HL-60 (cell line): ENCODE data around the gene TMEM184A.

Source experiments
- DNase-seq, 2 experiments: peaks; one replicate each; pipeline ENCODE4 v3.0.0-alpha.2; 2010 to 2020; ENCODE audit warnings: low read depth in 1 of 2, low spot score in 1 of 2
- H3K27ac ChIP-seq: fragments of 250-450 bp; sonication (Bioruptor Pico); replicated peaks from 2 replicates; pipeline ENCODE4 v1.5.1; 2020; ENCODE audit warnings: mild to moderate bottlenecking, moderate library complexity
- H3K27me3 ChIP-seq: fragments of 250-450 bp; sonication (Bioruptor Pico); 2 replicates; pipeline ENCODE4 v1.5.1; 2021; ENCODE audit warnings: mild to moderate bottlenecking, moderate library complexity; ENCODE audit not compliant: insufficient read depth, poor library complexity, severe bottlenecking
- H3K4me3 ChIP-seq: replicated peaks from 2 replicates; pipeline ENCODE4 v1.5.1; 2011; ENCODE audit warnings: mild to moderate bottlenecking, control low read depth, low read length; ENCODE audit not compliant: insufficient read depth
- GABPA ChIP-seq: IDR thresholded peaks from 2 replicates; pipeline ENCODE4 v1.6.1; 2012; ENCODE audit warnings: low read depth
- POLR2AphosphoS5 ChIP-seq: IDR thresholded peaks from 2 replicates; pipeline ENCODE4 v1.6.1; 2012; ENCODE audit warnings: low read depth
- SPI1 ChIP-seq: IDR thresholded peaks from 2 replicates; pipeline ENCODE4 v1.6.1; 2012; ENCODE audit warnings: low read depth, mild to moderate bottlenecking, borderline replicate concordance
- TF ChIP-seq, protein P1 (sequence below): IDR thresholded peaks from one replicate; pipeline ENCODE4 v1.5.1; 2011; ENCODE audit warnings: low read length, control low read depth, inconsistent platforms; ENCODE audit not compliant: insufficient read depth
- TF ChIP-seq, protein P2 (sequence below): IDR thresholded peaks from 2 replicates; pipeline ENCODE4 v1.6.1; 2012; ENCODE audit warnings: low read depth; ENCODE audit not compliant: insufficient replicate concordance

Gene TMEM184A

DNA sequence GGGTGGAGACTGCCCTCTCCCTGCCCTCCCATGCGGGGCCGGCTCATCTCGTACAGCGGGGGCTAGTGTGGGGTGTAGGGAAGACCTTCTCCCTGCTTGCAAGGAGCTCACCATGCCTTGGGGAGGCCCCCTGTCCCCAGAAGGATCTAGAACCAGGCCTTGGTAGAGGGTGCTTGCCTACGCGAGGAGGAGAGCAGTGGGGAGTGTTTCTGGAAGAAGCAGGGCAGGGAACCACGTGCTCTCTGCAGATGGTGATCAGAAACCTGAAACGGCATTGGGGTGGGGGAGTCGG, 22.8 kb downstream of the TMEM184A start:
- Histone ChIP-seq H3K4me3 (peak overlapping the region; percentile 68), H3K27ac (peak overlapping the region; percentile 91)

DNA sequence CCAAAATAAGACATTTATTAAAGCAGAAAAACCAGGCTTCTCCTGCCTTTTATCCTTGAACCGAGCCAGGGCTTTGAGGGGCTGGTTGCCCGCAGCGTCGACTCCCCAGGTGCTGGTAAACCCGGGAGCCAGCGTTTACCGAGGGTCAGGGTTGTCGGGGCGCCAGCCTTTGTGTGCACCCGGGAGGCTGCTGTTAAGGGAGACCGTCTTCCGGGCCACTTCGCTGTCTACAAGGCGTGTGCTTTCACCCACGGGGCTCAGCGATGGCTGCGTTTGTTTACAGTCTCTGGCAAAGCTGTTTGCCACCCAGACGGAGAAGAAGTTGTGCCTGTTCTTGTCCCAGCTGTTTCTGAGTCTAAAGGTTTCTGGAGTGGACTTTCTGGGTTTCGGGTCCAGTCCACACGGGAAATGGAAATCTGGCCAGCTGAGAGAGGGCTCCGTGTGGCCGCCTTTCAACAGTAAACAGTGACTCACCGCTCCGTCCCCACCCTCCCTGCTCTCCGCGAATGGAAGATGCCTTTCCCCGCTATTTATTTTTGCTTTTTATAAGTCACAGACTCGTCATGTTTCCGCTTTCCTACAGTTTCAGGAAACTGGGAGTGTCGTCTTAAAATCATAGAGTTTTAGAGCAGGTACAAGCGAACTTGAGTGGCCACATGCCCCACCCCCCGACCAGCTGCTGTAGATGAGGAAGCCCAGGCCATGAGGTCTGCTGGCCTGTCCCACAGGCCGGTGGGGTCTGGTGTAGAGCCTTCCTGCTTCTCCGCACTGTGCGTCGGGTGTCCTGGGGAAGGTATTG, 23.4 kb downstream of the TMEM184A start:
- peak overlapping the region; percentile 68 for H3K4me3 ChIP-seq
- peak overlapping the region; percentile 91 for H3K27ac ChIP-seq
- DNase-seq = peak; percentile 88 to 89
- no peaks in the 10 kb centered on the region for H3K27me3 ChIP-seq
- no peak for TF ChIP-seq POLR2AphosphoS5
- peak; percentile 49; the same call in 1 of the 2 replicates for TF ChIP-seq SPI1

More for the DNA sequence above, 22.8 kb downstream of the TMEM184A start:
- DNase-seq = no peak
- no peaks in the 10 kb centered on the region for H3K27me3 ChIP-seq
- TF ChIP-seq SPI1 (no peak), POLR2AphosphoS5 (no peak; the same call in 1 of the 2 replicates), GABPA (no peak)
- TF ChIP-seq, protein P1, sequence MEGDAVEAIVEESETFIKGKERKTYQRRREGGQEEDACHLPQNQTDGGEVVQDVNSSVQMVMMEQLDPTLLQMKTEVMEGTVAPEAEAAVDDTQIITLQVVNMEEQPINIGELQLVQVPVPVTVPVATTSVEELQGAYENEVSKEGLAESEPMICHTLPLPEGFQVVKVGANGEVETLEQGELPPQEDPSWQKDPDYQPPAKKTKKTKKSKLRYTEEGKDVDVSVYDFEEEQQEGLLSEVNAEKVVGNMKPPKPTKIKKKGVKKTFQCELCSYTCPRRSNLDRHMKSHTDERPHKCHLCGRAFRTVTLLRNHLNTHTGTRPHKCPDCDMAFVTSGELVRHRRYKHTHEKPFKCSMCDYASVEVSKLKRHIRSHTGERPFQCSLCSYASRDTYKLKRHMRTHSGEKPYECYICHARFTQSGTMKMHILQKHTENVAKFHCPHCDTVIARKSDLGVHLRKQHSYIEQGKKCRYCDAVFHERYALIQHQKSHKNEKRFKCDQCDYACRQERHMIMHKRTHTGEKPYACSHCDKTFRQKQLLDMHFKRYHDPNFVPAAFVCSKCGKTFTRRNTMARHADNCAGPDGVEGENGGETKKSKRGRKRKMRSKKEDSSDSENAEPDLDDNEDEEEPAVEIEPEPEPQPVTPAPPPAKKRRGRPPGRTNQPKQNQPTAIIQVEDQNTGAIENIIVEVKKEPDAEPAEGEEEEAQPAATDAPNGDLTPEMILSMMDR = no peak
- TF ChIP-seq, protein P2, sequence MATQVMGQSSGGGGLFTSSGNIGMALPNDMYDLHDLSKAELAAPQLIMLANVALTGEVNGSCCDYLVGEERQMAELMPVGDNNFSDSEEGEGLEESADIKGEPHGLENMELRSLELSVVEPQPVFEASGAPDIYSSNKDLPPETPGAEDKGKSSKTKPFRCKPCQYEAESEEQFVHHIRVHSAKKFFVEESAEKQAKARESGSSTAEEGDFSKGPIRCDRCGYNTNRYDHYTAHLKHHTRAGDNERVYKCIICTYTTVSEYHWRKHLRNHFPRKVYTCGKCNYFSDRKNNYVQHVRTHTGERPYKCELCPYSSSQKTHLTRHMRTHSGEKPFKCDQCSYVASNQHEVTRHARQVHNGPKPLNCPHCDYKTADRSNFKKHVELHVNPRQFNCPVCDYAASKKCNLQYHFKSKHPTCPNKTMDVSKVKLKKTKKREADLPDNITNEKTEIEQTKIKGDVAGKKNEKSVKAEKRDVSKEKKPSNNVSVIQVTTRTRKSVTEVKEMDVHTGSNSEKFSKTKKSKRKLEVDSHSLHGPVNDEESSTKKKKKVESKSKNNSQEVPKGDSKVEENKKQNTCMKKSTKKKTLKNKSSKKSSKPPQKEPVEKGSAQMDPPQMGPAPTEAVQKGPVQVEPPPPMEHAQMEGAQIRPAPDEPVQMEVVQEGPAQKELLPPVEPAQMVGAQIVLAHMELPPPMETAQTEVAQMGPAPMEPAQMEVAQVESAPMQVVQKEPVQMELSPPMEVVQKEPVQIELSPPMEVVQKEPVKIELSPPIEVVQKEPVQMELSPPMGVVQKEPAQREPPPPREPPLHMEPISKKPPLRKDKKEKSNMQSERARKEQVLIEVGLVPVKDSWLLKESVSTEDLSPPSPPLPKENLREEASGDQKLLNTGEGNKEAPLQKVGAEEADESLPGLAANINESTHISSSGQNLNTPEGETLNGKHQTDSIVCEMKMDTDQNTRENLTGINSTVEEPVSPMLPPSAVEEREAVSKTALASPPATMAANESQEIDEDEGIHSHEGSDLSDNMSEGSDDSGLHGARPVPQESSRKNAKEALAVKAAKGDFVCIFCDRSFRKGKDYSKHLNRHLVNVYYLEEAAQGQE = no peak

DNA sequence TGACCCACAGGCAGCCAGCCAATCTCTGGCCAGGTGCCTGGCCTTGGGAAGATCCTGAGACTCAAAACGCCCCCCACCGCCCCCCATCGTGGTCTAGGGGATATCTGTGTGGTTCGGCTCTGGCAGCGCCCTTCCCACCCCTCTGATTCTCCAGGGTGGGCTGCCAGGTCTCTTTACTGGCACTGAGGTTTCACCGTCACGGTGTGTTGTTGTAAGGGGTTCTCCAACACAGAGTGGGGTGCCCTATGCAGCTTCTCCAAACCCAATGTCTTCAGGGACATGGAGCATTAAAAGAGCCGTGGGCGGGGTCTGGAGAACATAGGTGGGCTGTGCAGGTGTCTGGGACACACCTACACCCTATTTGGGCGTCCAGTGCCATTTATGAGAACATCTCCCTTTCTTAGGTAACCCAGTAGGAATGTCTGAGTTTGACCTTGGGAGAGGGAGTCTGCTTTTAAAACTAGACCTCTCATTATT, 24.0 kb downstream of the TMEM184A start:
- DNase-seq = no peak
- no peak for TF ChIP-seq GABPA
- TF ChIP-seq POLR2AphosphoS5 = no peak
- Histone ChIP-seq H3K27ac (peak overlapping the region; percentile 91), H3K27me3 (no peaks in the 10 kb centered on the region), H3K4me3 (peak overlapping the region; percentile 68)

DNA sequence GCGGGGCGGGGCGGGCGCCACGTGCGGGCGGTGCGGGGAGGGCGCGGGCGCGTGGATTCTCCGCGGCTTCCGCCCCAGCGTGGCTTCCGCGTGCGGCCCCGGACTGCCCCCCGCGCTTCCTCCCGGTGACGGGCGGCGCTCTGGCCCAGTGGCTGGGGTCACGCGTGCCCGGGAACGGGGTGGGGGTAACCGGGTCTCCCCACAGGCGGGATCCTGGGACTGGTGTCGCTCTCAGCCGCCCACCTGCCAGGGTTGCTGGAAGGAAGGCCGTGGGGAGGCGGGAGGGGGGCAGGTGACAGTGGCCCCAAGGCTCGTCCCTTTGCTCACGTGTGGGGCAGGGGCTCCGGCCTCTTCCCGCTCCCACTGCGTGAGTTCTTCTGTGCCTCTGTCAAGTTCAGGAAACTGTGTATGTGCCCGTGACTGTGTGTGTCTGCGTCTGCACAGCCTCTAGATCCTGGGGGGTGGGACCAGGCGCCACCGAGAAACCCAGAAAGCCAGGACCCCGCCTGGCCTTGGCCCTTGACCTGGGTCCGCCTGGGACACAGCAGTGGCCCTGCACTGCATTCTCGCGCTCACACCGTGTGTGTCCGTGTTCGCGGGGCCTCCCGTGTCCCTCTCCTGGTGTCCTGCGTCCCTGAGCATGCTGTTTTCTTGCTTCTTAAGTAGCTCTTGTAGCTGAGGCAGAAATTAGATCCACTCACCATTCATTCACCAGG, 24.6 kb downstream of the TMEM184A start:
- TF ChIP-seq GABPA (no peak), SPI1 (no peak), POLR2AphosphoS5 (no peak; the same call in none of the 2 replicates)
- TF ChIP-seq, protein P2 = no peak
- TF ChIP-seq, protein P1 = no peak
- DNase-seq = peak in 1 of 2 experiments; percentile 38
- peak overlapping the region; percentile 68 for H3K4me3 ChIP-seq
- no peaks in the 10 kb centered on the region for H3K27me3 ChIP-seq
- H3K27ac ChIP-seq = peak overlapping the region; percentile 91
